Hematopoietic multipotent progenitor cell (in vitro differentiated cells): ENCODE measurements around the gene BRAP. TPM values are rescaled to one million over a fixed set of nuclear protein-coding genes. Genes with fewer than 3 reads are reported as not detected.
A peak's percentile ranks its signal among the peaks of the same experiment; 100 is the strongest.
"Not testable (repeated sequence)": the region's sequence is repeated elsewhere in the genome, so short reads cannot be mapped to it uniquely, and the experiment has no call there.

Source experiments
- DNase-seq, 3 donors: peaks; one replicate each; pipeline ENCODE4 v3.0.0-alpha.2; 2011 to 2015; ENCODE audit warnings: low read depth in 2 of 3, low spot score in 2 of 3
- total RNA-seq: library from RNA; depleted of rRNA; stranded (reverse); fragments of >200 nt; gene quantifications from one replicate; pipeline ENCODE4 v1.2.3, GENCODE V29; 2012

BRAP gene, protein sequence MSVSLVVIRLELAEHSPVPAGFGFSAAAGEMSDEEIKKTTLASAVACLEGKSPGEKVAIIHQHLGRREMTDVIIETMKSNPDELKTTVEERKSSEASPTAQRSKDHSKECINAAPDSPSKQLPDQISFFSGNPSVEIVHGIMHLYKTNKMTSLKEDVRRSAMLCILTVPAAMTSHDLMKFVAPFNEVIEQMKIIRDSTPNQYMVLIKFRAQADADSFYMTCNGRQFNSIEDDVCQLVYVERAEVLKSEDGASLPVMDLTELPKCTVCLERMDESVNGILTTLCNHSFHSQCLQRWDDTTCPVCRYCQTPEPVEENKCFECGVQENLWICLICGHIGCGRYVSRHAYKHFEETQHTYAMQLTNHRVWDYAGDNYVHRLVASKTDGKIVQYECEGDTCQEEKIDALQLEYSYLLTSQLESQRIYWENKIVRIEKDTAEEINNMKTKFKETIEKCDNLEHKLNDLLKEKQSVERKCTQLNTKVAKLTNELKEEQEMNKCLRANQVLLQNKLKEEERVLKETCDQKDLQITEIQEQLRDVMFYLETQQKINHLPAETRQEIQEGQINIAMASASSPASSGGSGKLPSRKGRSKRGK
- total RNA-seq, result 19.9 TPM

GRCh38 chr12:111685811-111686573 is at the start of gene BRAP, which contains the start of gene ACAD10:
BRAP (minus strand) TSS chr12:111685956; CDS start chr12:111685792, 164 bp downstream.
ACAD10 (plus strand) TSS chr12:111686053; CDS start chr12:111692710, 6,657 bp downstream.
- peak; percentile 95 to 98 (median 96) for DNase-seq

DNA sequence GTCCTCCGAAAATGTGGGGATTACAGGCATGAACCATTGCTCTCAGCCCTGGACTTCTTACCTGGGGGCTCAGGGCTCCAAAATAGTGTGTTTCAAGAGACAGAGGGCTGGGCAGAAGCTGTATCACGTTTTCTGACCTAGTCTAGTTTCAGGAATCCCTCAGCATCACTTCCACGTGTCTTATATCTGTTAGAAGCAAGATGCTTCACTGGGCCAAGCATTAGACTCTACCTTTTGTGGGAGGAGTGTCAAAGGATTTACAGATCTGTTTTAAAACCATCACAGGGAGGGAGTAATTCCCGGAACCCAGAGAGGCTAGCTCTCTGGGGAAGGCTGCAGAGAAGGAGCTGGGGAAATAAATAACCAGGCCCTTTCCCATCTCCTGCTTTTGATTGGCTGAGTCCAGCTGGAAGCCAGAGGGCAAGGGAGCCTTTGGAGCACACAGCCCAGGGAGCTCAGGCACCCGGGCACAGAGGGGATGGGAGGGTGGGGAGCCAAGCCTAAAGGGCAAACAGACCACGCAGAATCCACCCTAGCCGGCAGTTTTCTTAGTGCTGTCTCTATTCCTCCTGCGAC is 47.7 kb upstream of the BRAP start:
- DNase-seq, result no peak

DNA sequence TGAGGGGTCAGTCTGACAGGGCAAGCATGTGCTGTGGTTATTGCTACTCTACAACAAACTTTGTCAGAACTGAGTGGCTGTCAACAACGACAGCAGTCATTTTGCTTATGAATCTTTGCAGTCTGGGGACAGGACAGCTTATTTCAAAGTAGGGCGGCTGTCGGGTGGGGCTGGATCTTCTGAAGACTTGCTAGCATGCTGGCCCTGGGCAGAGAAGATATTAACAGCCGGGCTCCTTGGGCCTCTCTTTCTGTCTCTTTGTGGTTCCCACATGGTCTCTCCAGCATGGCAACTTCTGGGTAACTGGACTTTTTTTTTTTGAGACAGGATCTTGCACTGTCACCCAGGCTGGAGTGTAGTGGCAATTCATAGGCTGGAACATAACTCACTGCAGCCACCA is 47.0 kb upstream of the BRAP start:
- DNase-seq, result no peak

GRCh38 chr12:111730420-111730819 is 44.7 kb upstream of the BRAP start:
- DNase-seq, result no peak

GRCh38 chr12:111728795-111729194 is 43.0 kb upstream of the BRAP start:
- DNase-seq, result no peak

DNA sequence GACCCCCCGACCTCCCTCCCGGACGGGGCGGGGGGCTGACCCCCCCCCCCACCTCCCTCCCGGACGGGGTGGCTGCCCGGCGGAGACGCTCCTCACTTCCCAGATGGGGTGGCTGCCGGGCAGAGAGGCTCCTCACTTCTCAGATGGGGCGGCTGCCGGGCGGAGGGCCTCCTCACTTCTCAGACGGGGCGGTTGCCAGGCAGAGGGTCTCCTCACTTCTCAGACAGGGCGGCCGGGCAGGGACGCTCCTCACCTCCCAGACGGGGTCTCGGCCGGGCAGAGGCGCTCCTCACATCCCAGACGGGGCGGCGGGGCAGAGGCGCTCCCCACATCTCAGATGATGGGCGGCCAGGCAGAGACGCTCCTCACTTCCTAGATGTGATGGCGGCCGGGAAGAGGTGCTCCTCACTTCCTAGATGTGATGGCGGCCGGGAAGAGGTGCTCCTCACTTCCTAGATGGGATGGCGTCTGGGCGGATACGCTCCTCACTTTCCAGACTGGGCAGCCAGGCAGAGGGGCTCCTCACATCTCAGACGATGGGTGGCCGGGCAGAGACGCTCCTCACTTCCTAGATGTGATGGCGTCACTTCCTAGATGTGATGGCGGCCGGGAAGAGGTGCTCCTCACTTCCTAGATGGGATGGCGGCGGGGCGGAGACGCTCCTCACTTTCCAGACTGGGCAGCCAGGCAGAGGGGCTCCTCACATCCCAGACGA is 38.0 kb upstream of the BRAP start:
- not testable (repeated sequence) for DNase-seq

DNA sequence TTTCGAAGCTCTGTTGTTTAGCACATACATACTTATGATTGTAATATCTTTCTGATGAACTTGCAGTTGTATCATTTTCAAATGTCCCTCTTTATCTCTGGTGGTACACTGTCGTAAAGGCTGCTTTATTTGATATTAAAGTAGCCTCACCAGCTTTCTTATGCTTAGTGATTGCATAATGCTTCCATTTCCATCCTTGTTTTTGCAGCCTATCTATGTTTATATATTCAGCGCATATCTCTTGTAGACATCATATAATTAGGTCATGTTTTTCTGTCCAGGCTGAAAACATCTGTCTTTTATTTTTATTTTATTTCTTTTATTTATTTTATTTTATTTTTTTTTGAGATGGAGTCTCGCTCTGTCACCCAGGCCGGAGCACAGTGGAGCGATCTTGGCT is 34.7 kb upstream of the BRAP start:
- DNase-seq, result no peak

- DNase-seq, result not testable (repeated sequence)
Measured at GRCh38 chr12:111719316-111719715, 33.6 kb upstream of the BRAP start.

- DNase-seq, result no peak
Measured at GRCh38 chr12:111715279-111715678, 29.5 kb upstream of the BRAP start.

DNA sequence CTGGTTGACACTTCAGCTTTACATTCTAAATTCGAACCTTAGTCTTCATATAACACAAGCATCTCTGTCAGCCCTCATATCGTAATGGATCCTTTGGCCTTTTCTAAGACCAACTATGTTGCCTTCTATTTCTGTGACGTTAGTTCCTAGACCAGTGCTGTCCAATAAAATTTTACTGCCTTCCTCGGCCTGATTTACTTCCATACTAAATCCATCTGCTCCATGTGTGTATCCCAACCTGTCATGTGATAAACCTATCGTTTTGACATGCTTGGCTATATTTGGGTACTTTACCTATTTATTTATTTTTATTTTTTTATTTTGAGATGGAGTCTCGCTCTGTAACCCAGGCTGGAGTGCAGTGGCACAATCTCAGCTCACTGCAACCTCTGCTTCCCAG is 20.4 kb upstream of the BRAP start:
- DNase-seq, result no peak

DNA sequence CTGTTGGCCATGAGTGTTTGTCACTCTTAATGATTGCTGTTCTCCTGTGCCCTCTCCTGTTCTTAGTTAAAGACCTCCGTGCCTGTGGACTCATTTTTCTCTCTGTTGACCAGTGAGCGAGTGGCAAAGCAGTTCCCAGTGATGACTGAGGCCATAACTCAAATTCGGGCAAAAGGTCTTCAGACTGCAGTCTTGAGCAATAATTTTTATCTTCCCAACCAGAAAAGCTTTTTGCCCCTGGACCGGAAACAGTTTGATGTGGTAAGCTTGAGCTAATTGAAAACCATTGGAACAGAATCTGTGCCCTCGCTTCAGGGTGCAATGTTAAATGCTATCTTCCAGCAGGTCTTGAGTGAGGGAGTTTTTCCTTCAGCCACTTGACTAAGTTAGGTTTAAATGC is 19.9 kb upstream of the BRAP start:
- peak in 1 of 3 donors; percentile 68 for DNase-seq

DNA sequence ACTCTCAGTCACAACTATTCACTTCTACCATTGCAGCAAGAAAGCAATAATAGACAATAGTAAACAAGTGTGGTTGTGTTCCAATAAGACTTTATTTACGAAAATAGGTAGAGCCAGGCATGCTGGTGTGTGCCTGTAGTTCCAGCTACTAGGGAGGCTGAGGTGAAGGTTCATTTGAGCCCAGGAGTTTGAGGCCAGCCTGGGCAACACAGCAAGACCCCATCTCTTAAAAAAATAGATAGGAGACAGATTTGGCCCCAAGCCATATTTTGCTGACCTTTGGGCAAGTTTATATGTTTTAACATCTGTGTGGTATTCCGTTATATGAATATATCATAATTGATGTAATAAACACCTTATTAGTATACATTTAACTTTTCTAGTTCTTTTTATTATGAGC is 14.2 kb upstream of the BRAP start:
- no peak for DNase-seq

GRCh38 chr12:111693818-111694217 is 8.1 kb upstream of the BRAP start:
- no peak for DNase-seq

- DNase-seq, result peak in 1 of 3 donors; percentile 9
Measured at GRCh38 chr12:111692575-111693210, 6.9 kb upstream of the BRAP start.

DNA sequence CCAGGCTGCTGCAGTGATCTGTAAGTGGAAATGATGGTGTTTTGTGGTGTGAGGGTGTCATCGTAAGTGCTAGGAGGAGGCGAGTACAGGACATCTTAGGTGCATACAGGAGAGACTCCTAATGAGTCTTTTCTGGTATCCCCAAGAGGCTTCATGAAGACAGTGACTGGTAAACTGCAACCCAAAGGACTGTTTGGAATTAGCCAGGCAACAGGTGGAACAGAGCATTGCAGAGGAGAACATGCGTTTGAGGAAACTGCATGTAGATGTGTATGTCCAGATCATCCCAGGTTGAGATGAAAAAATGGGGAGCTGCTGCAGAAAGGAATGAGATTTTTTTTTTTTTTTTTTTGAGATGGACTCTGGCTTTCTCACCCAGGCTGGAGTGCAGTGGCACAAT is 5.5 kb upstream of the BRAP start:
- no peak for DNase-seq

GRCh38 chr12:111687952-111688351 is 2.2 kb upstream of the BRAP start:
- DNase-seq, result no peak

DNA sequence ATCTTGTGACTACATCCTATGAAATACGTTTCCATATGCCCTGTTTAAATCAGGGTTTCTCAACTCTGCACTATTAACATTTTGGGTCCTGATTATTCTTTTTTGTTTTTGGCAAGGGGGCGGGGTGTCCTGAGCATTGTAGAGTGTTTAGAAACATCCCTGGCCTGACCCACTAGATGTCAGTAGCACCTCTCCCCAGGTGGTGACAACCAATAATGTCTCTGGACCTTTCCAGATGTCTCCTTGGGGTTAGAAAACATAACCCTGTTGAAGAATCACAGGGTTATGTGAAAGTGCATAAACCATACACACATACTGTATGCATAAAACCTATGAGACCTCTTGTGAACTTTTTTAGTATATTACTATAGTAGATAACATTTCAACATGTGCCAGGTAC is 1.5 kb upstream of the BRAP start:
- peak in 1 of 3 donors; percentile 53 for DNase-seq

DNA sequence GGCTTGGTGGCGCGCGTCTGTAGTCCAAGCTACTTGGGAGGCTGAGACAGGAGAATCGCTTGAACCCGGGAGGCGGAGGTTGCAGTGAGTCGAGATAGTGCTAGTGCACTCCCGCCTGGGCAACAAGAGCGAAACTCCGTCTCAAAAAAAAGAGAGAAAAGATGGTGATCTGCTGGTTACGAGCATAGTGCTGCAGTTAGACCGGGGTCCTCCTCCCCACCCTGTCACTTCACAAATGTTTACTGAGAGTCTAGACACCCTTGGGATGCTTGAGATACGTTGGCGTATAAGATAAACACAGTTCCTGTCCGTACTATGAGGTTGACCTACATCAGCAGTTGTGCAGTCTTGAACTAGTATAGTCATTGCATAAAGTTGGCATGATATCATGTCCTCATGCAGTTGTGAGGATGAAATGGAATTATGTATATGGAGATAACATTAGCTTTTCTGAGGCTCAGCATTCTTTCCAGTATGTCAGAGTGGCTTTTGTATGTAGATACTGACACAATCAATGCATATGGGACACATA is 884 bp upstream of the BRAP start:
- DNase-seq, result no peak

GRCh38 chr12:111685322-111685810 is 390 bp downstream of the BRAP start:
- DNase-seq, result peak in 1 of 3 donors; percentile 24
